Measurements from ENCODE around the gene GPC6.

DNA sequence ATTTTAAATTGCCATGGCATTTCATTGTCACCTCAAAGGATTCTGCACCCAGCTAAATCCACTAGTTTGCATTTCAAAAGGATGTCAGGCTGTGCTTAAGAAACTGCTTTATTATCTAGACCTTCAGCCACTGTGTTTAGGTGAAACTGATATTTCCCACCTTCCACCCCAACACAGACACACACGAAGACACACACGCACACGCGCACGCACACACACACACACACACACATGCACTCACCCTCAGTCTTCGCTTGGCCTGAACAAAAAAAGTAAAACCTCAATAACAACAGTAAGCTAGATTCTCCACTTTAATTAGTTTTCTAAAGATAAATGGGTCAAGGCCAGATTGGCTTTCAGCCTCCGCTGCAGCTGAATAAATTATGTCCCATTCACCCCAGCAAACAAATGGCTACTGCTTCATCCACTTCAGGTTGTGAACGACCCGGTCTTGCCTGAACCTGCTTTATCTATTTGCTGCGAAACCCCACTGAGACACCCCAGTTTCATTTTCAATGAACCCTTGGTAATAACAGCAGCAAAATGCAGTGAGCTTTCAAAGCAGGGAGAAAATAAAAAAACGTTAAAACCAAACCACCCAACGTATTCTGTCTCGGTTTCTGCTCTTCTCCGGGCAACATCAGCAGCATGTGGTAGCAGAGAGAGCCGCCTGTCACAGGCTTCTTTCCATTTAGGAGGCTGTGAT is 1086.1 kb downstream of the GPC6 start:
- TF ChIP-seq, protein P1, sequence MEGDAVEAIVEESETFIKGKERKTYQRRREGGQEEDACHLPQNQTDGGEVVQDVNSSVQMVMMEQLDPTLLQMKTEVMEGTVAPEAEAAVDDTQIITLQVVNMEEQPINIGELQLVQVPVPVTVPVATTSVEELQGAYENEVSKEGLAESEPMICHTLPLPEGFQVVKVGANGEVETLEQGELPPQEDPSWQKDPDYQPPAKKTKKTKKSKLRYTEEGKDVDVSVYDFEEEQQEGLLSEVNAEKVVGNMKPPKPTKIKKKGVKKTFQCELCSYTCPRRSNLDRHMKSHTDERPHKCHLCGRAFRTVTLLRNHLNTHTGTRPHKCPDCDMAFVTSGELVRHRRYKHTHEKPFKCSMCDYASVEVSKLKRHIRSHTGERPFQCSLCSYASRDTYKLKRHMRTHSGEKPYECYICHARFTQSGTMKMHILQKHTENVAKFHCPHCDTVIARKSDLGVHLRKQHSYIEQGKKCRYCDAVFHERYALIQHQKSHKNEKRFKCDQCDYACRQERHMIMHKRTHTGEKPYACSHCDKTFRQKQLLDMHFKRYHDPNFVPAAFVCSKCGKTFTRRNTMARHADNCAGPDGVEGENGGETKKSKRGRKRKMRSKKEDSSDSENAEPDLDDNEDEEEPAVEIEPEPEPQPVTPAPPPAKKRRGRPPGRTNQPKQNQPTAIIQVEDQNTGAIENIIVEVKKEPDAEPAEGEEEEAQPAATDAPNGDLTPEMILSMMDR (IDR thresholded peaks at IDR 0.05; ENCODE audit: insufficient read depth, low read length, poor library complexity, severe bottlenecking), result no peak
- no peak for TF ChIP-seq EZH2phosphoT487 (conservative IDR thresholded peaks at IDR 0.05; ENCODE audit: low read length)
